Breast epithelium (tissue), 4 donors: Measurements from ENCODE around the gene LPP. TPM values are rescaled to one million over a fixed set of nuclear protein-coding genes. Genes with fewer than 3 reads are reported as not detected.

Experiments used
- DNase-seq, 2 donors: peaks; one replicate each; pipeline ENCODE4 v3.0.0-alpha.2; 2019; ENCODE audit warnings: low spot score in 2 of 2
- H3K27ac ChIP-seq, 2 donors: fragments of 200-600 bp; sonication (generic) in 1 of 2; one replicate each; pipeline ENCODE4 v1.5.1; 2016 to 2019; ENCODE audit warnings: mild to moderate bottlenecking in 1 of 2
- H3K27me3 ChIP-seq, 2 donors: fragments of 200-600 bp; sonication (generic) in 1 of 2; one replicate each; pipeline versions ENCODE4 v1.5.1 to v1.6.0; 2017 to 2019; ENCODE audit warnings: control low read depth in 1 of 2, mild to moderate bottlenecking in 1 of 2
- H3K36me3 ChIP-seq: fragments of 200-600 bp; one replicate; pipeline ENCODE4 v1.5.1; 2019
- H3K4me1 ChIP-seq, 2 donors: fragments of 200-600 bp; sonication (generic); one replicate each; pipeline ENCODE4 v1.5.1; 2016 to 2019; ENCODE audit warnings: control low read depth in 1 of 2
- H3K4me3 ChIP-seq, 3 donors: fragments of 200-600 bp; sonication (generic); 1 replicate in 2 of 3; 2 replicates in 1 of 3; pipeline ENCODE4 v1.5.1; 2016 to 2019; ENCODE audit warnings: mild to moderate bottlenecking in 3 of 3, moderate library complexity in 2 of 3
- H3K9me3 ChIP-seq, 2 donors: fragments of 200-600 bp; sonication (generic) in 1 of 2; one replicate each; pipeline ENCODE4 v1.5.1; 2016 to 2019; ENCODE audit warnings: control low read depth in 1 of 2
- POLR2A ChIP-seq: fragments of 450-650 bp; IDR thresholded peaks from one replicate; pipeline ENCODE4 v1.6.1; 2016; ENCODE audit warnings: antibody characterized with exemption, mild to moderate bottlenecking, moderate library complexity
- POLR2AphosphoS5 ChIP-seq, 3 donors: sonication (generic); formaldehyde crosslinking; IDR thresholded peaks; one replicate each; pipeline ENCODE4 v1.6.1; 2017; ENCODE audit warnings: antibody characterized with exemption in 3 of 3
- intact Hi-C: fragments of 100-400 bp; cut with DNase I; formaldehyde crosslinking; loops from one replicate; pipeline ENCODE4 v1.15.1; 2023; ENCODE audit warnings: low total_unique reads
- total RNA-seq, 3 donors: library from RNA; depleted of rRNA; stranded (reverse); fragments of >200 nt; gene quantifications; one replicate each; pipeline ENCODE4 v1.1.0, GENCODE V29; 2016
- TF ChIP-seq, protein P1 (sequence below), 3 donors: fragments of 450-650 bp; IDR thresholded peaks; one replicate each; pipeline ENCODE4 v1.5.1; 2016 to 2017; ENCODE audit warnings: antibody characterized with exemption in 3 of 3, mild to moderate bottlenecking in 3 of 3, moderate library complexity in 3 of 3

Gene LPP
- total RNA-seq, 3 donors from 2014 or later, result 135 to 183 (median 147) TPM

DNA sequence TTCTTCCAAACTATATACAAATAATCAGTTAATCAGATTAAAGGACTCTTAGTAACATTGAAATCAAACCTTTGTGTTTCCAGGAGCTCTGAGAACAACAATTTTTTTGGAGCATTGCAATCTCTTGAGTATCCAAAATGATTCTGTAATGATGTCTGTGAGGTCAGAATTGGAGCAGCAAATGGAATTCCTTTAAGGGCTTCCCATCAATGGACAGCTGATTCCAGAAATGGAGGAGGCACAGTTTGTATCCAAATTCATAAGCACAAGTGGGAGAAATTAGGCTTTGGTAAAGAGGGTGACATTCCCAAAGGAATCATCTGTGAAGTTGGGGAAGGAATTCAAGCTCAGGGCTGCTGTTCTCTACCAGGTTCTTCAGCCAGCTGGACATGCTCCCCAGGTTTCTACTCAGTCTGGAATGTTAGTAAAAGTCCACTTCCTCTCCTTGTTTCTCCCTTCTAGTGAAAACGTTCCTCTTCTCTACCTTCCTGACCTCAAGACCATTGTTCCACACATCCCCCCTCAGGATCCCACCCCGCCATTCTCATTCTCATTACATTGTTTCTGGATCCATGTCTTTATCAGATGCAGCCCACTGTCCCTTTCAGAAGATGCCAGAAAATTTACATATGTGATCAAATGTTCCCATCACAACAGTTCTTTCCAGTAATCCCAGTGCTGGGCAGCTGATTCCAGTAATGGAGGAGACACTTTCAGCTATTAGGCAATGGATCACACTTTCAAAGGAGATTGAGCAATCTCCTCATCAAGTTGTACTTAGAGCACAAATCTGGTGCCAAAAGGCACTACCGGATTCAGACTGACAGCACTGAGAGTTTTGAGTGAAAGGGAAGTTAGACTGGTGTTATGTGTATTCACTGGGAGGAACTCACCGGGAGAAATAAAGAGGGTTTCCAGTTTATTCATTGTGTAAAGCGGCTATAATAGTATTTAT is 626.5 kb downstream of the LPP start:
- H3K27ac ChIP-seq, result peak overlapping the region; percentile 67 to 90
- peak in 1 of 2 donors; percentile 24 for DNase-seq
- H3K4me3 ChIP-seq, result no peak overlapping the region
- no peaks in the 10 kb centered on the region for H3K9me3 ChIP-seq
- intact Hi-C loops, result no loop called here
- no peaks in the 10 kb centered on the region for H3K36me3 ChIP-seq
- TF ChIP-seq POLR2A, result no peak
- TF ChIP-seq POLR2AphosphoS5 (IDR thresholded peaks at IDR 0.05), result peak; percentile 66 to 96 (median 72)
- peaks cover 0 to 7% of the 10 kb centered on the region in 2 donors for H3K4me1 ChIP-seq
- H3K27me3 ChIP-seq, result no peaks in the 10 kb centered on the region

DNA sequence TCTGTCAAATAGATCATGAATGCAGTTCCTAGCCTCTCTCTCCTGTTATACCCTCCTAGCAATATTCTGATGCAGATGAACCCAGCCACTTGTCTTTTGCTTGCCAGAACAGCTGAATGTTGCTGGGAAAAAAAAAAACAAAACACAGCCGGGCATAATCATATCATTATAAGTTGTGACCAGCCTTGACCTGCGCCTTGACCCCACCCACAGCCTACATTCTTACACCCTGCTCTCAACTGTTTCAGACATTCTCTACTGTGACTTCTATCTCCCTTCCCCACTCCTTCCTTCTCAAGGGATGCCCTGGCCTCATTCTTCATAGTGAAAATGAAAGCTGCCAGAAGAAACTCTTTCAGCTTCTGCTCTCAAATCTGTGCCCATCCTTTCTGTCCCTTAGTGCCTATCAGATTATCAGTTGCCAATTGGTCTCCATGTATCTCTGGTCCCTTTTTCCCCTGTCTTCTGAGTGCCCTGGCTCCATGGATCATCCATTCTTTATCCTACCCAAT is 628.7 kb downstream of the LPP start:
- no peak for DNase-seq
- Histone ChIP-seq H3K4me3 (no peak overlapping the region), H3K9me3 (no peaks in the 10 kb centered on the region), H3K36me3 (no peaks in the 10 kb centered on the region), H3K27ac (peak overlapping the region in 1 of 2 donors; percentile 40), H3K27me3 (no peaks in the 10 kb centered on the region), H3K4me1 (peaks cover 0 to 7% of the 10 kb centered on the region in 2 donors)
- TF ChIP-seq POLR2AphosphoS5 (IDR thresholded peaks at IDR 0.05), result no peak
- TF ChIP-seq, protein P1, sequence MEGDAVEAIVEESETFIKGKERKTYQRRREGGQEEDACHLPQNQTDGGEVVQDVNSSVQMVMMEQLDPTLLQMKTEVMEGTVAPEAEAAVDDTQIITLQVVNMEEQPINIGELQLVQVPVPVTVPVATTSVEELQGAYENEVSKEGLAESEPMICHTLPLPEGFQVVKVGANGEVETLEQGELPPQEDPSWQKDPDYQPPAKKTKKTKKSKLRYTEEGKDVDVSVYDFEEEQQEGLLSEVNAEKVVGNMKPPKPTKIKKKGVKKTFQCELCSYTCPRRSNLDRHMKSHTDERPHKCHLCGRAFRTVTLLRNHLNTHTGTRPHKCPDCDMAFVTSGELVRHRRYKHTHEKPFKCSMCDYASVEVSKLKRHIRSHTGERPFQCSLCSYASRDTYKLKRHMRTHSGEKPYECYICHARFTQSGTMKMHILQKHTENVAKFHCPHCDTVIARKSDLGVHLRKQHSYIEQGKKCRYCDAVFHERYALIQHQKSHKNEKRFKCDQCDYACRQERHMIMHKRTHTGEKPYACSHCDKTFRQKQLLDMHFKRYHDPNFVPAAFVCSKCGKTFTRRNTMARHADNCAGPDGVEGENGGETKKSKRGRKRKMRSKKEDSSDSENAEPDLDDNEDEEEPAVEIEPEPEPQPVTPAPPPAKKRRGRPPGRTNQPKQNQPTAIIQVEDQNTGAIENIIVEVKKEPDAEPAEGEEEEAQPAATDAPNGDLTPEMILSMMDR (IDR thresholded peaks at IDR 0.05), result no peak
- no peak for TF ChIP-seq POLR2A
- intact Hi-C loops, result no loop called here

DNA sequence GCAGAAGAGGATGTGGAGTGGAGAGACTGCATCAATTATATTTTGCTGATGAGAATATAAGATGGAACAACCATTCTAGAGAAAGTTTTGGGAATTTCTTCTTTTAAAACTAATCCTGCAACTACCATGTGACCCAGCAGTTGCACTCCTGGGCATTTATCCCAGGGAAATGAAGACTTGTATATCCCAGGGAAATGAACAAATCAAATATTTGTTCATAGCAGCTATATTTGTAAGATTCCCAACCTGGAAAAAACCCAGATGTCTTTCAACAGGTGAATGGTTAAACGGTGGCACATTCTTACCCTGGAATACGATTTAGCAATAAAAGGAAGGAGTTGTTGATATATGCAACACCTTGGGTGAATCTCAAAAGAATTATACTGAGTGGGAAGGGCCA is 632.5 kb downstream of the LPP start:
- Histone ChIP-seq H3K36me3 (no peaks in the 10 kb centered on the region), H3K4me1 (no peaks in the 10 kb centered on the region), H3K4me3 (no peak overlapping the region), H3K27ac (no peak overlapping the region), H3K9me3 (no peaks in the 10 kb centered on the region), H3K27me3 (no peaks in the 10 kb centered on the region)
- no peak for DNase-seq
- TF ChIP-seq POLR2A, result no peak
- TF ChIP-seq, protein P1 (IDR thresholded peaks at IDR 0.05), result no peak
- no peak for TF ChIP-seq POLR2AphosphoS5 (IDR thresholded peaks at IDR 0.05)
- intact Hi-C loops, result no loop called here

DNA sequence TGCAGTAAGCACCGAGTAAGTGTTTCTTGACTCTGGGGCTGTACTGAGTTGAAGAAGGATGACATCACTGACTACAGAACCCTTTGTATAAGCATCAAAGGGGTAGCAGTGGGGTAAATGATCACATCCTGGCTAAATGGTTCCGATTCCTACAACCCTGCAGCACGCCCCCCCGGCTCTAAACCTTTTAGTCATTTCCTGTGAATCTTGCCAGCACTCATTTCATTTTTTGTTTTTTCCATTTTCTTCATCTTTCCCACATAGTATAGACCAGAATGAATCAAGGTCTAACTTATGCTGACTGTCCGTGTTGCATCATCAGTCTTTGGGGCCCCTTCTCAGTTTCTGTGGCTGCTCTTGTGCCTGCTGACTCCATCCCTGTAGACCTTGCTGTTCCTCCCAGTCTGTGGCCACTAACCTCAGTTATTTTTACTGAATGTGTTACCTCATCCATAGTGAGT is 634.7 kb downstream of the LPP start:
- no peaks in the 10 kb centered on the region for H3K36me3 ChIP-seq
- TF ChIP-seq POLR2AphosphoS5 (IDR thresholded peaks at IDR 0.05) (no peak), POLR2A (no peak)
- TF ChIP-seq, protein P1 (IDR thresholded peaks at IDR 0.05), result no peak
- no peak overlapping the region for H3K27ac ChIP-seq
- intact Hi-C loops, result no loop called here
- no peaks in the 10 kb centered on the region for H3K9me3 ChIP-seq
- H3K27me3 ChIP-seq, result no peaks in the 10 kb centered on the region
- no peak for DNase-seq
- no peak overlapping the region for H3K4me3 ChIP-seq
- no peaks in the 10 kb centered on the region for H3K4me1 ChIP-seq

DNA sequence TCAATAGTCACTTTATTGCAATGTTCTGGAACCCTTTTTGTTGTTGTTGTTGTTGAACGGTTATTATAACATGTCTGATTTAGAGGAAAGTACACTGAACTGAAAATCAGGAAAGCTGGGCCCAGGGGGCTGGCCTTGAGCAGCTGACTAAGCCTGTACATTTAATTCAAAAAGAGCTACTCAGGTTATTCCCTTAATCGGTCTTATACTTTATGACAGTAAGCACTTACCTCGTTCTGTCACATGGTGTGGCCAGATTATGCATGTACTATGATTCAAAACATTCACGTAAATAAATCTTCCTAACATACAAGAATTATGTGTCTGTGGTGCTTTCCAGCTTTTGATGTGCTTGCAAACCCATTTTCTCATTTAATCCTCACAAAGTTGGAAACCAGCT is 635.3 kb downstream of the LPP start:
- Histone ChIP-seq H3K4me3 (no peak overlapping the region), H3K27ac (no peak overlapping the region), H3K9me3 (no peaks in the 10 kb centered on the region), H3K36me3 (no peaks in the 10 kb centered on the region), H3K4me1 (no peaks in the 10 kb centered on the region), H3K27me3 (no peaks in the 10 kb centered on the region)
- TF ChIP-seq POLR2A (no peak), POLR2AphosphoS5 (IDR thresholded peaks at IDR 0.05) (no peak)
- TF ChIP-seq, protein P1 (IDR thresholded peaks at IDR 0.05), result no peak
- no peak for DNase-seq
- intact Hi-C loops, result no loop called here
